SU-DHL-6 (cell line): ENCODE measurements around the gene ADAMTS8.

Experiments
- H2AFZ ChIP-seq: fragments of 200-600 bp; sonication (generic); 2 replicates; pipeline ENCODE4 v1.6.1; 2014; ENCODE audit warnings: low read depth, mild to moderate bottlenecking, moderate library complexity, mixed read lengths, antibody characterized with exemption, low read length; ENCODE audit not compliant: severe bottlenecking
- H3F3A ChIP-seq: fragments of 200-600 bp; shearing (Covaris generic); 2 replicates; pipeline ENCODE4 v1.6.0; 2016; ENCODE audit warnings: antibody characterized with exemption, mild to moderate bottlenecking; ENCODE audit not compliant: insufficient read depth
- H3K27ac ChIP-seq: fragments of 200-600 bp; sonication (generic); 2 replicates; pipeline ENCODE4 v1.5.1; 2016; ENCODE audit warnings: low read depth, mild to moderate bottlenecking, low read length, moderate library complexity, mixed read lengths
- H3K27me3 ChIP-seq: fragments of 200-600 bp; sonication (generic), shearing (Covaris generic); 2 replicates; pipeline ENCODE4 v1.6.0; 2014; ENCODE audit warnings: mild to moderate bottlenecking, low read length
- H3K36me3 ChIP-seq: fragments of 200-600 bp; sonication (generic); 2 replicates; pipeline ENCODE4 v1.6.1; 2014; ENCODE audit warnings: mild to moderate bottlenecking, low read length, mixed read lengths
- H3K4me2 ChIP-seq: fragments of 300-600, 200-600 bp; shearing (Covaris generic), sonication (generic); 2 replicates; pipeline ENCODE4 v1.6.0; 2014; ENCODE audit warnings: low read length, low read depth, mild to moderate bottlenecking; ENCODE audit not compliant: poor library complexity, severe bottlenecking
- H3K4me3 ChIP-seq: fragments of 200-600 bp; sonication (generic); 2 replicates; pipeline ENCODE4 v1.5.1; 2014; ENCODE audit warnings: antibody characterized with exemption, low read length, mild to moderate bottlenecking, mixed read lengths; ENCODE audit not compliant: insufficient read depth, poor library complexity, severe bottlenecking
- H3K79me2 ChIP-seq: fragments of 200-600 bp; sonication (generic); 2 replicates; pipeline ENCODE4 v1.6.1; 2014; ENCODE audit warnings: mild to moderate bottlenecking, low read length, moderate library complexity; ENCODE audit not compliant: insufficient read depth
- H3K9ac ChIP-seq: fragments of 200-600 bp; sonication (generic); 2 replicates; pipeline ENCODE4 v1.7.0; 2014; ENCODE audit warnings: mild to moderate bottlenecking, low read length
- H3K9me2 ChIP-seq: fragments of 200-600 bp; sonication (generic); replicated peaks from 2 replicates; pipeline ENCODE4 v1.6.1; 2014; ENCODE audit warnings: low read length; ENCODE audit not compliant: insufficient read depth
- H3K9me3 ChIP-seq: fragments of 200-600 bp; sonication (generic); 2 replicates; pipeline ENCODE4 v1.6.1; 2014; ENCODE audit warnings: low read length, mixed read lengths; ENCODE audit not compliant: insufficient read depth
- H4K20me1 ChIP-seq: fragments of 200-600 bp; sonication (generic); 2 replicates; pipeline ENCODE4 v1.6.1; 2014; ENCODE audit warnings: low read depth, mild to moderate bottlenecking, antibody characterized with exemption, low read length, moderate library complexity, mixed read lengths
- EZH2phosphoT487 ChIP-seq: fragments of 200-600 bp; sonication (generic), shearing (Covaris generic); conservative IDR thresholded peaks from 2 replicates; pipeline ENCODE4 v1.6.1; 2018; ENCODE audit warnings: mild to moderate bottlenecking, antibody characterized with exemption, low read length, moderate library complexity, mixed read lengths
- TF ChIP-seq, protein P1 (sequence below): fragments of 200-600 bp; sonication (generic); IDR thresholded peaks from one replicate; pipeline ENCODE4 v1.5.1; 2017; ENCODE audit warnings: antibody characterized with exemption, mild to moderate bottlenecking, low read length, moderate library complexity; ENCODE audit not compliant: insufficient read depth, poor library complexity, severe bottlenecking

The ADAMTS8 gene

DNA sequence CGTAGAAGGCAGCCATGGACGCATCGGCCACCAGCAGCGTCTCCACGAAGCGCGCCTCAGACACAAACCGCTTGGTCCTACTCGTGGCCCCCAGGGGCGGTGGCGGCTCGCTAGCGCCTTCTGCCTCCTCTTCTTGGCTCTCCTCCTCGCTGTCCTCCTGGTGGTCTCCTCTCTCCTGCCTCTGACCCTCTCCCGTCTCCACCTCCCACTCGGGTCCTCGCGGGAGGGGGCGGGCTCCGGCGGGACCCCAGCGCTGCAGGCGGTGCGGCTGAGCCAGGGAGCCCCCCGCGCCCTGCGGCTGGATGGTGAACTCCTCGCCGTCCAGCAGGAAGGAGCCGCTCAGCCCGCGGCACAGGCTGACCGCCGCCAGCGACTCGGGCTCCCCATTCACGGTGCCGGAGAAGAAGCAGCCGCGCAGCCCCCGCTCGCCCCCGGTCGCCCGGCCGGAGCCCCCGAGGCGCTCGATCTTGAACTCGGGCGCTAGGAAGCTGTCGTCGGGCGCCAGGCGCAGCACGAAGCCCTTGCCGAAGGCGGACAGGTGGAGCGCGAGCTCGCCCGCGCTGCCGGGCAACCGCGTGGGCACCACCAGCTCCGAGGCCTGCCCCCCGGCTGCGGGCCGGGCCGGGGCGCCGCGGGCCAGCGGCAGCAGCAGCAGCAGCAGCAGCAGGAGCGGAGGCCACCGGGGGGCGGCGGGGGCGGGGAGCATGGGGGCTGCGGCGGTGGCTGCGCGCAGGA is 661 bp downstream of the ADAMTS8 start:
- no peak for TF ChIP-seq EZH2phosphoT487
- TF ChIP-seq, protein P1, sequence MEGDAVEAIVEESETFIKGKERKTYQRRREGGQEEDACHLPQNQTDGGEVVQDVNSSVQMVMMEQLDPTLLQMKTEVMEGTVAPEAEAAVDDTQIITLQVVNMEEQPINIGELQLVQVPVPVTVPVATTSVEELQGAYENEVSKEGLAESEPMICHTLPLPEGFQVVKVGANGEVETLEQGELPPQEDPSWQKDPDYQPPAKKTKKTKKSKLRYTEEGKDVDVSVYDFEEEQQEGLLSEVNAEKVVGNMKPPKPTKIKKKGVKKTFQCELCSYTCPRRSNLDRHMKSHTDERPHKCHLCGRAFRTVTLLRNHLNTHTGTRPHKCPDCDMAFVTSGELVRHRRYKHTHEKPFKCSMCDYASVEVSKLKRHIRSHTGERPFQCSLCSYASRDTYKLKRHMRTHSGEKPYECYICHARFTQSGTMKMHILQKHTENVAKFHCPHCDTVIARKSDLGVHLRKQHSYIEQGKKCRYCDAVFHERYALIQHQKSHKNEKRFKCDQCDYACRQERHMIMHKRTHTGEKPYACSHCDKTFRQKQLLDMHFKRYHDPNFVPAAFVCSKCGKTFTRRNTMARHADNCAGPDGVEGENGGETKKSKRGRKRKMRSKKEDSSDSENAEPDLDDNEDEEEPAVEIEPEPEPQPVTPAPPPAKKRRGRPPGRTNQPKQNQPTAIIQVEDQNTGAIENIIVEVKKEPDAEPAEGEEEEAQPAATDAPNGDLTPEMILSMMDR = no peak
- H2AFZ ChIP-seq = no peak overlapping the region
- no peak overlapping the region for H3K9ac ChIP-seq
- H3K27ac ChIP-seq = no peak overlapping the region
- H3K36me3 ChIP-seq = no peaks in the 10 kb centered on the region
- H3K9me3 ChIP-seq = no peaks in the 10 kb centered on the region
- H3F3A ChIP-seq = no peaks in the 10 kb centered on the region
- no peaks in the 10 kb centered on the region for H3K9me2 ChIP-seq
- H3K27me3 ChIP-seq = no peaks in the 10 kb centered on the region
- H3K4me3 ChIP-seq = no peak overlapping the region
- no peak overlapping the region for H3K4me2 ChIP-seq
- no peaks in the 10 kb centered on the region for H4K20me1 ChIP-seq
- no peaks in the 10 kb centered on the region for H3K79me2 ChIP-seq

DNA sequence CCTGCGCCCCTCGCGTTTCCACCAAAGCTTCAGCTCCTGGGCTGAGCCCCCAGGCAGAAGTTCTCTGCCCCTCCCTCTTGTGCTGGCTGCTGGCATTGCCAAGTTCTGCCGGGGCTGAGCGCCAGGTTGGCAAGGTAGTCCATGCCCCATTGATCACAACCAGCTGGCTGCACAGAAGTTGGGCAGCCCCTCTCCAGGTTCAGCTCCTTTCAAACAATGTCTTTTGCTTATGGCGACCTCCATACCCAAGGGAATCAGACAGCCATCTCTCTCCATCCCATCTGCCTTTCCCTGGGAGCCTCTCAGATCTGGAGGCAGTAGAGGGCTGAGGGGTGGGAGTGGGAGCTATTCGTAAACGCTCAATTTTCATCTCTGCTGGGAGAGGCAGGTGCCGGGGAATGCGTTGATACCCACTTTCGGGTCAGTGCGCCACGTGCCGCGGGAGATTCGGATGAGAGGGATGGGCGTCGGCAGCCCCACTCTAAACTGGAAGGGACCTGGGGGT is 1.5 kb downstream of the ADAMTS8 start:
- H3K4me2 ChIP-seq = no peak overlapping the region
- no peaks in the 10 kb centered on the region for H3K27me3 ChIP-seq
- no peak overlapping the region for H3K9ac ChIP-seq
- H4K20me1 ChIP-seq = no peaks in the 10 kb centered on the region
- no peaks in the 10 kb centered on the region for H3K9me3 ChIP-seq
- no peaks in the 10 kb centered on the region for H3K9me2 ChIP-seq
- H2AFZ ChIP-seq = no peak overlapping the region
- H3K4me3 ChIP-seq = no peak overlapping the region
- H3K27ac ChIP-seq = no peak overlapping the region
- no peaks in the 10 kb centered on the region for H3F3A ChIP-seq
- TF ChIP-seq EZH2phosphoT487 = no peak
- TF ChIP-seq, protein P1 = no peak
- no peaks in the 10 kb centered on the region for H3K36me3 ChIP-seq
- H3K79me2 ChIP-seq = no peaks in the 10 kb centered on the region

DNA sequence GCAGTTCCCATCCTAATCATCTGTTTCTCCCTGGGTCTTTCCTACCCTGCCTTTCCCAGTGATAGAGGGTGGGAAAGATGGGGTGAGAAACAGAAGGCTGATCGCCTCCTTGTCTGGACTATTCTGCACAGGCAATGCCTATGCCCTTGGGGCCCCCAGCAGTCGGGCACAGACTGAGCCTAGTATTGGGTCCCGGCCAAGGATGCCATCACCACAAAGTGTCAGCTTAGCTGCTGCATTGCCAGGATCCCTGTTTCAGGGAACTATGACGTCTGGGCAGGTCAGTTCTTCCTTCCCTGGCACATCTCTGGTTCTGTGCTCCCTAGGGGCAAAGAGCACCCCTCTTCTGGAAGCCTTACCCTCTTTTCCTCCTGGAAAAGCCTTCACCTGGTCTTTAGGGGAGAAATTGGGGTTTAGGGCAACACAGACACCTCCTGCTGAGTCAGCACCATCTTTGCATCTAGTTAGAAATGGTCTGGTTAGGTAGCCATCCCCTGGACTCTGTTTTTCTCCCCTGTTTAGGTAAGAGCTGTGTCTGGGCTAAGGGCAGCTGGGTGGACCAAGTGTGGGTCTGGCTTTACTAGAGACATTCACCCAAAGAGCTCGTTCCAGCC is 2.1 kb downstream of the ADAMTS8 start:
- Histone ChIP-seq H3K4me2 (no peak overlapping the region), H2AFZ (no peak overlapping the region), H3K4me3 (no peak overlapping the region), H3K79me2 (no peaks in the 10 kb centered on the region), H3K9ac (no peak overlapping the region), H3K36me3 (no peaks in the 10 kb centered on the region), H3K27ac (no peak overlapping the region), H3F3A (no peaks in the 10 kb centered on the region), H4K20me1 (no peaks in the 10 kb centered on the region), H3K9me2 (no peaks in the 10 kb centered on the region), H3K9me3 (no peaks in the 10 kb centered on the region), H3K27me3 (no peaks in the 10 kb centered on the region)
- TF ChIP-seq, protein P1 = no peak
- TF ChIP-seq EZH2phosphoT487 = no peak
